Middle frontal gyrus (tissue), 1 donor: ENCODE measurements around the gene TMX3.

ENCODE experiments used
- DNase-seq: peaks from one replicate; pipeline ENCODE4 v3.0.0-alpha.2; 2015; ENCODE audit warnings: low spot score; ENCODE audit errors: extremely low spot score

TMX3 gene

GRCh38 chr18:68713796-68714195, 1.1 kb downstream of the TMX3 start:
- DNase-seq, result no peak

DNA sequence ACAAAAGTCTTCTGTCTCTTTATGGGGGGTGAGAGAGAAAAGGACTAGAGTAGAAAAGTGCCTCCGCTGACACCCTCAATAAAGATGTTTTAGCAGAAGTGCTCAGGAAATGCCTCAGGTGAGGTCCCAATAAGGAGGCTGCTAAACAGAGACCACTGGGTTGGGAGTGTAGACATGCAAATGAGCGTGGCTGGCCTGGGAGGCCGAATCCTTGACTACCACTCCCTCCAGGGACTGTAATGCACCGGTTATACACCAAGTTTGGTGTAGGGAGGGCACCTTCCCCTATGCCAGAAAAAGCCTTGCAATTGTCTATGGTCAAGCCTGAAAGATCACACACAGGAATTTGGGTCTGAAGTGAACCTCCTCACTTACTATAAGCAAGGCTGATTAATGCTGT, 1.8 kb downstream of the TMX3 start:
- no peak for DNase-seq

DNA sequence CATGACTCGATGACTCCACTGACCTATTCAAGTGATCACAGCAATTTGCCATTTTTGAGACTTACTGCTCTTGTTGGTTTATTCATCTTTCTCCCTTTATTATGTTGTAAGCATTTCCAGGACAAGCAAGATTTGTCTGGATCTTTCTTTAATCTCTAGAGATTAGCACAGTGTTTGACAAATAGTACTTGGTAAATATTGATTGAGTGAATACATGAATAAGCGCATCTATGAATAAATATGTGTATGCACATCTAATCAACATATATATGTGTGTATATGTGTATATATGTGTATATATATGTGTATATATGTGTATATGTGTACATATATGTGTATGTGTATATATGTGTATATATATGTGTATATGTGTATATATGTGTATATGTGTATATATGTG, 7.3 kb downstream of the TMX3 start:
- no peak for DNase-seq

- DNase-seq, result no peak
Measured at GRCh38 chr18:68705119-68705518, 9.8 kb downstream of the TMX3 start.

DNA sequence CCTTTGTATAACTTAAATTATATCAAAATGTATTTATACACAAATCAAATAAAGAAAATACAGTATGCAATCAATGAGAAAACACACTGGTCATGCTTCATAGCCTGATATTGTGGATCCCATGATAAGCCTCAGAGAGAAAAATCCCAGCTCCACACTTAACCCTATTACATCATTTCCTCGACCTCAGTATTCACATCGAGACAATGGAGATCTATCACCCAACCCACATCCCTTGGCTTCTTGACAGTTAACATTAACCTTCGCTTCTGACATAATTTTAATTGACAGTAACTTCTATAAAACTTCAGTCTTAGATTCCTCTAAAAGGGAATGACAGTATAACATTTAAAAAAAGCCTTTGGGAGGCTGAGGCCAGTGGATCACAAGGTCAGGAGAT, 11.6 kb downstream of the TMX3 start:
- DNase-seq, result no peak

GRCh38 chr18:68701353-68701752, 13.6 kb downstream of the TMX3 start:
- no peak for DNase-seq

DNA sequence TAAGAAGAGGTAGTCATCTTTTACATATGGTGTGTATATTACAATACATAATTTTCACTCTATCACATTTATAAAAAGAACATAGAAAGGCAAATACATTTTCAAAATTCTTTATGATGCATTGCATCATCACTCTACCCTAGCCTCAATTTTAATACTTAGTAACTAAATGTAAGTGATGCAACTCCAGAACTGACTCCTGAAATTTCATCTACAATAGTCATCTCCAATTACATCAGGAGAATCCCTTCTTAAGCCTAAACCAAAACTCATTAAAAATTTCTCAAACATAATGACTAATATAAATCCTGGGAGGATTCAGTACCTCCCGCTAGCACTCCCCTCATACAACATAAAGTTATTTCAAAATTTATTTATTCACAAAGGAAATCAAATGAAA, 15.9 kb downstream of the TMX3 start:
- DNase-seq, result no peak

DNA sequence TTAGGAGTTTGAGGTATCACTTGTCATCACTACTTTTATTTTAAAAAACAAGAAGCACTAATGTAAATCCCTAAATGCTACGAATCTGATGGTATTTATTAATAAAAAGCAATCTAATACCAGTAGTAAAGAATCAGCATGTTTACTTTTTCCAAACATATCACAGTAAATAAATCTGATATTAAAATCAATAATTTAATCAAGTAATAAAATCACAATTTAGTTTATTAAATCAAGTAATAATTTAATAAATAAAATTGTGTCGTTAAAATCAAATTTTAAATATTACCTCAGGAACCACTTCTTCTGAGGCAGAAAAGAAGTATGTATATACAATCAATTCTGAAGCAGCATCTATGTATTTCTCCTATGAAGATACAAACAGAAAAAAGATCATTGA, 18.0 kb downstream of the TMX3 start:
- DNase-seq, result no peak

DNA sequence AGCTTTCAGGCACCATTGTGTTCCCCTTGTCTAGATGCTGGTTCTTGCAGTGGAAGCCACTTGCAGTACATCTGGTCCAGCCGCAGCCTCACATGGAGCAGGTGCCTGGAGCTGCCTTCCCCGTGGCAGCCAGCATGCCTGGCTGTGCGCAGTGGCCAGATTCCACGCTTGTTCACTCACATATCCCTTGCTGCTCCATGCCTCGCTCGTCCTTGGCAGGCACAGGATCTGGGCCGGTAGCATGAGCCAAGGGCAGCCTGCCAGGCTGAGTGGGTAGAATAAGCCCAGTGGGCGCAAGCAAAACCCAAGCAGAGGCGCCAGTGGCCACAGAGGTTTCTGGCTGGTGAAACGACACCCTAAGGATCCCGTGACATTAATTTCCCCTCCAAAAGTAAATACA, 20.6 kb downstream of the TMX3 start:
- DNase-seq, result peak; percentile 46

DNA sequence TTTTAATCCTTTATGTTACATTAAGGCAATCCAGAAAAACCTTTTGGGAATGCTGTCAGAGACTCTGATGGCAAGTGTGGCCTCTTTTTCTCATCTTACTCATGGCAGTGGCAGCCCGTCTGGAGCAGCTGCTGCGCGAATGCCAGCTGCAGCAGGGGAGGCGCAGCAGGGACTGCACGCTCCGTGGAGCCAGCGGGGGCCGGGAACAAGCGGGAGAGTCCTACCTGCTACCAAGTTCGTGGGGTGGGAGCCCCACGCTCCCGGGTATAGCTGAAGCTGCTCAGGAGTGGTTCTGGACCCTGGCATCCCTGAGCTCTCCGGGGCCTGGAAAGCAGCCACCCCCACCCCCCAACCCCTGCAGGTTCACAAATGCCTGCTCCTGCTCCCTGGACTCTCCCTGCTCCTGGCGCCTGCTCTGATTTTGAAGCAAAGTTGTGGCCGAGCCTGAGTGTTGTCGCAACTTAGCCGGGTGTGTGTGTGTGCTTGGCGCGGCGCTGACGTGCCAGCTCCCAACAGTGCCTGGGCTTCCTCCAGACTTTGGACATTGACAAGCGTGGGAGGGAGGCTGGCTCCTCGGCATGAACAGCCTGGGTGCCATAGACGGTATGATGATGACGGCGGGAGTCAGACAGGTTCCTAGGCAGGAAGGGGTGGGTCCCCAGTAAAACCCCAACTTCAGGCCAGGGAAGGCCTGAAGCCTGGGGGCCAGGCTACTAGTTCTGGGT, 21.7 kb downstream of the TMX3 start:
- DNase-seq, result no peak

DNA sequence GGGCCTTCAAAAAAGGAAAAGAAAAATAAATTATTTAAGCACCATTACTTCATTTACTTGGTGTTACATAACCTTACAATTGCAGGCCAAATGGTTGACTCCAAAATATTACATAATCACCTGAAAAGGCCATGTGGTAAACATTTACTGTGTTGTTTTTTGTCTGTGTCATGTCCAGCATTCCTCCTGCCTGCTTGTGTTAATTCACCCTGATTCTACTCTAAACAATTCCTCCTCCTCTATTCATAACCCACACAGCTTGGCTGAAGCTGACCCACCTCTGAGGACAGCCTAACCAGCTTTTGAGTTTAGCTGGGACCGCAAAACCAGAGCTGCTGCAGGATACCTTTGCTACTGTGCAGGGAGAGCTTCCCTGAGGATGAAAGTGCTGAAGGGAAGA, 35.4 kb downstream of the TMX3 start:
- DNase-seq, result no peak

- no peak for DNase-seq
Measured at GRCh38 chr18:68676913-68677312, 38.0 kb downstream of the TMX3 start.

DNA sequence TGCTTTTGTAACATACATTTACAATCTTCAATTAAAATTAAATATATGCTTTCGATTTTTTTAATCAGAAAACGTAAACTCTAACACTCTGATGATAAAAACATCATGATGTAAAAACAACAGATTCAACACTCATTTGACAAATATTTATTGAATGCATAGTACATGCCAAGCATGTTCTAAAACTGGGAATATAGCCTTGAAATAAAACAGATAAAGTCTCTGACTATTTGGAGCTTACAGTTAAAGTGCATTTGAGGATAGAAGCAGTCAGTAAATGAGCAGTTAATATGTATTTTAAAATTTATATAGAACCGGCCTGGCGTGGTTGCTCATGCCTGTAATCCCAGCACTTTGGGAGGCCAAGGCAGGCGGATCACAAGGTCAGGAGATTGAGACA, 47.8 kb downstream of the TMX3 start:
- no peak for DNase-seq

GRCh38 chr18:68666381-68666780, 48.5 kb downstream of the TMX3 start:
- no peak for DNase-seq

DNA sequence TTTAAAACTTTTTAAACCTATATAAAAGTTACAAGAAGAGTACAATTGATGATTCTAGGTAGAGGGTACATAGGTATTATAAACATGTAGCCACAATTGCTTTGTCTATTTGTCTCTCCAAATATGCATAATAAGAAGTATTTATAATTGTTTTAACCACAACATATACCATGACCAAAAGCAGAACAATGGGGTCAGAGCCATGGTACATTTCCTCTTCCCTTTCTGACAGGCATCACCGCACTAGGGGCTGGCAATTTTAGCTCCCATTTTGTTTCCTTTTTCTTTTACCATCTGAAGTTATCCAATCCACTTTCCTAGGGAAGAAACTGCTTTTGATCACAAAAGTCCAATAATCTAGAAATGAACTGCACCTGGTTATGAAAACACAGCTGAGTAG, 49.3 kb downstream of the TMX3 start:
- DNase-seq, result no peak

DNA sequence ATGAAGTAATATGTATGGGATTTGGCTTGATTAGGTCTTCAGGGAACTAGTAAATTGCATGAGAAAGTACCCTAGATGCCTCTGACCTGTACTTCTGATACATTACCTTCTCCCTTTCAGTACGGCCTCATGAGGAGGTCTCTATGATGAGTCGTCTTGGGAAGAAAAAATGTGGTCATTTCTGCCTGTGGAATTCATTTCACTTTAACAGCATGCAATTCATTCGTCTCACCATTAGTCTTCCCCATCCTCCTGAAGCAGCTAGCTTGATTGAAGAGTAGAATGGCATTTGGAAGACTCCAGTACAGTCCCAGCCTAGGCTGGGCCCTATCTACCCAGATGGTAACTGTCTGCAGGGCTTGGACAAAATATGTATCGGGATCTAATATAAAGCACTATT, 52.2 kb downstream of the TMX3 start:
- no peak for DNase-seq

GRCh38 chr18:68660354-68661183, 54.3 kb downstream of the TMX3 start:
- peak; percentile 29 for DNase-seq

GRCh38 chr18:68648191-68648590, 66.7 kb downstream of the TMX3 start:
- DNase-seq, result no peak

DNA sequence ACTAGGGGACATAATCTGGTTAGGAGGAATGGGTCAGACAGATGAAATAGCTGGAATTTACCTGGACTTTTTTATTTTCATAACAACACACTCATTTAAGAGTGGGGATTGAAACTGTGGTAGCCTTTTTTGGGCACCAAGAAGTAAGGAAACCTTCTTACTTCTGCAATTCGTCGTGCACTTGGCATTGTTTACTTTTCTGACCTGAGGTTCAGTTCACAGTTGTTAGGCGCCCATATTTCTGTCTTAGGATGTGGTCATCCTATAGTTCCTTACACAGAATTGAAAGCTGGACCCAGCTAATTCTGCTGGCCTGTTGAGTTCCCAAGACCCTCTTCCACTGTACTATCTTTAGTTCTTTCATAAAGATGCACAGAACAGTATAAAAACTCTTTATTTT, 72.9 kb downstream of the TMX3 start:
- DNase-seq, result no peak

DNA sequence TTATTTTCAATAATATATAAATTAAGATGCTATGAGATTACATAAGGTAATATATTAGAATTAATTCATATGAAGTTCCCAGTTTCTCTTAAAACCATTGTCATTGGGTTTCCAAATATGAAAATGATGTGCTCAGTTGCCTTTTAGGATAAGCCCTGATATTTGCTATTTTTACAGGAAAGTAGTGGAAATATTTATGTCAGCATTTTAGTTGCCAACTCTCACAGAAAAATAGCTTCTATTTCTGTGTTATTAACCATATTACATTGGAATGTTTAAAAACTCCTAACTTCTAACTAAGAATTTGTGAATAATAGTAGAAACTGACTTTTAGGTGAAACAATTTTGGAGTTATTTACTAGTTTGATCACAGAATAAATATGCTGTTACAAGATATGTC, 74.0 kb downstream of the TMX3 start:
- DNase-seq, result no peak

DNA sequence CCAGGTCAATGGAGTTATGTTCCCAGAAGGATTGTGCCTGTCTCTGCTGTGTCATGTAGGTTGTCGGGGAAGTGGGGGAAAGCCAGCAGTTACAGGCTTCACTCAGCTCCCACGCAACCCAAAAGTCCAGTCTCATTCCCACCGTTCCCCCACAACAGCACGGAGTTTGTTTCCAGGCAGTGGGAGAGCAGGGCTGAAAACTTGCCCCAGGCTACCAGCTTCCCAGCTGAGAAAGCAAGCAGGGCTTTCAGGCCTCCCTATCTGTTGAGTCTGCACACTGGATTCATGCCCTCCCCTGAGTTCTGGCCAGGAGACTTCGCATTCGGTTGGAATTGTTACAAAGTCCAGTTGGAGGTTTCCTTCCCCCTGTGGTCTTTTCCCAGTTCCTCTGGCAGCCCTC, 76.3 kb downstream of the TMX3 start:
- DNase-seq, result no peak

- DNase-seq, result no peak
Measured at GRCh38 chr18:68627812-68628211, 87.1 kb downstream of the TMX3 start.
